ENCODE results near the gene CD63.

DNA sequence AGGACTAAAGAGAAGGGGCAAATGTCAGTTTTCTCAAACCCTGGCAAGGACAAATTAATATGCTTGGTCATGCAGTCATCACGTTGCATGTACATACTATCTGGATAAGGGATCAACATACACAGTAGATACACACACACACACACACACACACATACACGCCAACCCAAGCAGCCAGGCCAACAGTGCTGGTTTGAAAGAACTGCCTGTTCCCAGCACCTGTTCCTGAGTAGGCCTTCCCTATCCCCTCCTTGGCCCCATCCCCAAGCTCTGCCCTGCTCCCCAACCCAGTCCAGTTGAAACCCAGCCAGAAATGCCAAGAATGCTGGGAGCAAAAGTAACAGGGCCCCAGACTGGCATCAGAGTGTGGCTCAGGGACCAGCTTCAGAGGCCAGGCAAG lies 25.5 kb downstream of the CD63 start:
- TF ChIP-seq, protein P1, sequence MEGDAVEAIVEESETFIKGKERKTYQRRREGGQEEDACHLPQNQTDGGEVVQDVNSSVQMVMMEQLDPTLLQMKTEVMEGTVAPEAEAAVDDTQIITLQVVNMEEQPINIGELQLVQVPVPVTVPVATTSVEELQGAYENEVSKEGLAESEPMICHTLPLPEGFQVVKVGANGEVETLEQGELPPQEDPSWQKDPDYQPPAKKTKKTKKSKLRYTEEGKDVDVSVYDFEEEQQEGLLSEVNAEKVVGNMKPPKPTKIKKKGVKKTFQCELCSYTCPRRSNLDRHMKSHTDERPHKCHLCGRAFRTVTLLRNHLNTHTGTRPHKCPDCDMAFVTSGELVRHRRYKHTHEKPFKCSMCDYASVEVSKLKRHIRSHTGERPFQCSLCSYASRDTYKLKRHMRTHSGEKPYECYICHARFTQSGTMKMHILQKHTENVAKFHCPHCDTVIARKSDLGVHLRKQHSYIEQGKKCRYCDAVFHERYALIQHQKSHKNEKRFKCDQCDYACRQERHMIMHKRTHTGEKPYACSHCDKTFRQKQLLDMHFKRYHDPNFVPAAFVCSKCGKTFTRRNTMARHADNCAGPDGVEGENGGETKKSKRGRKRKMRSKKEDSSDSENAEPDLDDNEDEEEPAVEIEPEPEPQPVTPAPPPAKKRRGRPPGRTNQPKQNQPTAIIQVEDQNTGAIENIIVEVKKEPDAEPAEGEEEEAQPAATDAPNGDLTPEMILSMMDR (IDR thresholded peaks at IDR 0.05): no peak
- TF ChIP-seq POLR2A (IDR thresholded peaks at IDR 0.05): no peak

Measured in thyroid gland (tissue), 4 donors.